ENCODE measurements around the gene NKAP. TPM values are rescaled to one million over a fixed set of nuclear protein-coding genes. Genes with fewer than 3 reads are reported as not detected.

Gene NKAP
- total and polyA plus RNA-seq, 2 donors (not counting 1 experiment from before 2014, with no cell fraction given), result 4.1 TPM

- peak; percentile 46 to 70 for TF ChIP-seq CTCF (conservative IDR thresholded peaks at IDR 0.05 in 1 of 2, IDR thresholded peaks at IDR 0.05 in 1 of 2; ENCODE audit: low read depth in 1 of 2, low read length in 2 of 2)
- no peak for TF ChIP-seq EZH2 (IDR thresholded peaks at IDR 0.05; ENCODE audit: low read length, missing control alignments)
- H3K36me3 ChIP-seq (ENCODE audit: control insufficient read depth, insufficient read depth, low read length), result no peaks in the 10 kb centered on the region
- no peaks in the 10 kb centered on the region for H3K9me3 ChIP-seq (ENCODE audit: control insufficient read depth, insufficient read depth, low read depth, low read length)
- H3K4me3 ChIP-seq (replicated peaks in 1 of 4; ENCODE audit: control extremely low read depth in 1 of 4, insufficient read depth in 1 of 4, low read depth in 3 of 4, low read length in 4 of 4), result no peak overlapping the region
- H3K4me1 ChIP-seq (ENCODE audit: control insufficient read depth, extremely low read depth, insufficient read depth, low read length), result no peaks in the 10 kb centered on the region
- no peak overlapping the region for H2AFZ ChIP-seq (ENCODE audit: low read length)
- no peaks in the 10 kb centered on the region for H3K79me2 ChIP-seq (ENCODE audit: control insufficient read depth, insufficient read depth, low read length)
- DNase-seq (ENCODE audit: low read depth in 2 of 2), result peak; percentile 41 to 61
- no peaks in the 10 kb centered on the region for H3K27me3 ChIP-seq (ENCODE audit: control insufficient read depth, insufficient read depth, low read length)
- H3K9ac ChIP-seq (ENCODE audit: insufficient read depth, low read length), result no peak overlapping the region
- no peak overlapping the region for H3K27ac ChIP-seq (ENCODE audit: insufficient read depth, low read length)
- no peak overlapping the region for H3K4me2 ChIP-seq (ENCODE audit: extremely low read depth, insufficient read depth, low read length)
- H4K20me1 ChIP-seq (ENCODE audit: control insufficient read depth, extremely low read depth, insufficient read depth, low read length), result no peaks in the 10 kb centered on the region
Measured at GRCh38 chrX:119880552-119881437, 62.8 kb downstream of the NKAP start.

GRCh38 chrX:119880076-119880475 is 63.5 kb downstream of the NKAP start:
- no peak overlapping the region for H3K4me3 ChIP-seq (replicated peaks in 1 of 4; ENCODE audit: control extremely low read depth in 1 of 4, insufficient read depth in 1 of 4, low read depth in 3 of 4, low read length in 4 of 4)
- no peaks in the 10 kb centered on the region for H3K27me3 ChIP-seq (ENCODE audit: control insufficient read depth, insufficient read depth, low read length)
- no peaks in the 10 kb centered on the region for H3K9me3 ChIP-seq (ENCODE audit: control insufficient read depth, insufficient read depth, low read depth, low read length)
- H3K9ac ChIP-seq (ENCODE audit: insufficient read depth, low read length), result no peak overlapping the region
- no peak overlapping the region for H3K27ac ChIP-seq (ENCODE audit: insufficient read depth, low read length)
- no peak for DNase-seq (ENCODE audit: low read depth in 2 of 2)
- TF ChIP-seq EZH2 (IDR thresholded peaks at IDR 0.05; ENCODE audit: low read length, missing control alignments) (no peak), CTCF (conservative IDR thresholded peaks at IDR 0.05 in 1 of 2, IDR thresholded peaks at IDR 0.05 in 1 of 2; ENCODE audit: low read depth in 1 of 2, low read length in 2 of 2) (no peak)
- no peaks in the 10 kb centered on the region for H3K36me3 ChIP-seq (ENCODE audit: control insufficient read depth, insufficient read depth, low read length)
- H2AFZ ChIP-seq (ENCODE audit: low read length), result no peak overlapping the region
- no peaks in the 10 kb centered on the region for H3K79me2 ChIP-seq (ENCODE audit: control insufficient read depth, insufficient read depth, low read length)
- H3K4me1 ChIP-seq (ENCODE audit: control insufficient read depth, extremely low read depth, insufficient read depth, low read length), result no peaks in the 10 kb centered on the region
- H4K20me1 ChIP-seq (ENCODE audit: control insufficient read depth, extremely low read depth, insufficient read depth, low read length), result no peaks in the 10 kb centered on the region
- no peak overlapping the region for H3K4me2 ChIP-seq (ENCODE audit: extremely low read depth, insufficient read depth, low read length)

- Histone ChIP-seq H3K4me3 (replicated peaks in 1 of 4; ENCODE audit: control extremely low read depth in 1 of 4, insufficient read depth in 1 of 4, low read depth in 3 of 4, low read length in 4 of 4) (no peak overlapping the region), H3K79me2 (ENCODE audit: control insufficient read depth, insufficient read depth, low read length) (peaks cover under 1% of the 10 kb centered on the region), H2AFZ (ENCODE audit: low read length) (no peak overlapping the region), H4K20me1 (ENCODE audit: control insufficient read depth, extremely low read depth, insufficient read depth, low read length) (no peaks in the 10 kb centered on the region), H3K4me1 (ENCODE audit: control insufficient read depth, extremely low read depth, insufficient read depth, low read length) (no peaks in the 10 kb centered on the region), H3K9me3 (ENCODE audit: control insufficient read depth, insufficient read depth, low read depth, low read length) (no peaks in the 10 kb centered on the region), H3K27me3 (ENCODE audit: control insufficient read depth, insufficient read depth, low read length) (no peaks in the 10 kb centered on the region), H3K36me3 (ENCODE audit: control insufficient read depth, insufficient read depth, low read length) (no peaks in the 10 kb centered on the region), H3K27ac (ENCODE audit: insufficient read depth, low read length) (no peak overlapping the region), H3K4me2 (ENCODE audit: extremely low read depth, insufficient read depth, low read length) (no peak overlapping the region), H3K9ac (ENCODE audit: insufficient read depth, low read length) (no peak overlapping the region)
- TF ChIP-seq EZH2 (IDR thresholded peaks at IDR 0.05; ENCODE audit: low read length, missing control alignments) (no peak), CTCF (conservative IDR thresholded peaks at IDR 0.05 in 1 of 2, IDR thresholded peaks at IDR 0.05 in 1 of 2; ENCODE audit: low read depth in 1 of 2, low read length in 2 of 2) (no peak)
- DNase-seq (ENCODE audit: low read depth in 2 of 2), result no peak
Measured at GRCh38 chrX:119878740-119879139, 64.8 kb downstream of the NKAP start.
